Ecto neural progenitor cell (in vitro differentiated cells): ENCODE data around the gene SUDS3.

Experiments used
- DNase-seq: peaks from one replicate; pipeline ENCODE4 v3.0.0-alpha.2; 2018; ENCODE audit warnings: low spot score

SUDS3 gene

GRCh38 chr12:118357257-118358007 lies 18.9 kb upstream of the SUDS3 start:
- DNase-seq = no peak

DNA sequence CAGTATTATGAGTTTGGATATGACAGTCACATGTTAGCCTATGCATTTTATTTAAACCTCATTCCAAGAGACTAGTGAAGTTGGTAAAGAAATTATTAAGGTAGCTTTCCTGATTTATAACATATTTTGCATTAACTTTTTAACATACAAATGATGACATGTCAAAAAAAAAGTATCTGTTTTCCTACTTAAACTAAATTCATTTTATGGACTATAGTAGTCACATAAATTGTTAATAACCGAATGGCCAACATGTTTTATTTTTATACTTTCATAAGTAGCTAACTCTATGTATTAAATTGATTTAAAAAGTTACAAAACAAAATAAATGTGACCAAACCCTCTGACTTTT lies 18.4 kb upstream of the SUDS3 start:
- DNase-seq = no peak

- no peak for DNase-seq
These were observed 17.5 kb upstream of the SUDS3 start for GRCh38 chr12:118358612-118359540.

- DNase-seq = no peak
These were observed 16.8 kb upstream of the SUDS3 start for GRCh38 chr12:118359541-118359915.

DNA sequence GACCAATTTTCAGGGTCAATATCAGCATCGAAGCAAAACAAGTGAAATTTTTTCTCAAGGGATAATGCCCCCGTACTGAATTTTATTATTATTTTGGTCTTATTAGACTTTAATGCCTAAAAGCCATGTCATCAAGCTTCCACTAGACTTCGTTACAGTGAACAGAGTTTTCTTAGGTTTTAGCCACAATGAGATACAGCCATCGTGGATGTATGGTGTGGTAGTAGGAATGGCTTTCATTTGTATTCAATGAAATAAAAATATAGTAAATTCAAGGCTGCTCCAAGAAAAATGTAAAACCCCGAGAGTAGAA lies 15.3 kb upstream of the SUDS3 start:
- no peak for DNase-seq

- DNase-seq = no peak
These were observed 14.5 kb upstream of the SUDS3 start for GRCh38 chr12:118361889-118362288.

DNA sequence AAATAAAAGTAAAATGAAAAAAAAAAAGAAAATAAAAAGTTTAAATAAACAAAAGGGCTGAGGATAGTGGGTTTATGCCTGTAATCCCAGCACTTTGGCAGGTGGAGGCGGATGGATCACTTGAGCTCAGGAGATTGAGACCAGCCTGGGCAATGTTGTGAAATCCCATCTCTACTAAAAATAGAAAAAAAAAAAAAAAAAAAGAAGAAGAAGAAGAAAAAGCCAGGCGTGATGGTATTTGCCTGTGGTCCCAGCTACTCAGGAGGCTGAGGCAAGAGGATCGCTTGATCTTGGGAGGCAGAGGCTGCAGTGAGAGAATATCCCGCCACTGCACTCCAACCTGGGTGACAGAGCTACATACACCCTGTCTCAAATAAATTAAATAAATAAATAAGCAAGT lies 7.5 kb upstream of the SUDS3 start:
- no peak for DNase-seq

- DNase-seq = no peak
These were observed 5.8 kb upstream of the SUDS3 start for GRCh38 chr12:118370601-118371000.

- DNase-seq = peak; percentile 76
These were observed 4.8 kb upstream of the SUDS3 start for GRCh38 chr12:118371321-118372282.

DNA sequence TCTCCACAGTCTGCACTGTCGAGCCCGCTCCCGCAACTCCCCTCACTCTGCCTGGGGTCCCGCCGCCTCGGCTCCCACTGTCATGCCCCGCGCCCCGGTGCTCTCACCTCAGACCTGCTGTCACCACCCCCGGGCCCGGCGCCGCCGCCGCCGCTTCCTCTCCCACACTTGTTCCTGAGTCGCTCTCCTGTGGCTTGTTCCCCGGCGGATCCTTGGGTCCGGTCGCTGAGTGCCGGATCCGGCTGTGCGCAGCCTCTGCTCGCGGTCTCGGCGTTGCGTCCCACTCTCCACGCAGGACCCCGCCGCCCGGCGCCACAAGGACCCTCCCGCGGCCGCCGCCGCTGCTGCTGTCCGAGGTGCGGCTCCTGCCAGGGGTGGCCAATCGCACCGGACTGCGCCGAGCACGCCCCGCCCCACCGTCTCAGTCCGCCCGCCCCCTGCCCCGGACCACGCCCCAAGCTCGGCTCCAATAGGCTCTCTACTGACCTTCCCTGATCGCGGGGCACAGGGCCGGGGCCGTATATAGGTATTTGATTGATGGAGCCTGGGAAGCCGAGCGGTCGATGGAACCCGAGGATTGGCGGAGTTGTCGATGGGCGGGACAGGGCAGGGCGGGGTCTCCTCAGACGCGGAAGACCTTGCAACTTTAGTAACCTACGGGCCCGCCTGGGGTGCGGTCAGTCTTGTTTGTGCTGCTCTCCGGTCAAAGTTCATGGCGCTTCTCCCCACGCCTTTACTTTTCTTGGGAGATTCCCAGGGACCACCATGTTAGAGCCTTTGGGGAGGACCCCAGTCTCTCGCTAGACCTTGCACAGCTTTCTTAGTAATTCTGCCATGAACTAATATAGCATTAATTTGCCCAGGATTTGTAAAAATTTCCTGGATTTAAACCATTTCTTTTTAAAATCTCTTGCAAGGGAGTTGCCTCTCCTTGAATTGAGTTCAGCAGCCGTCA lies 3.5 kb upstream of the SUDS3 start, which contains the start of gene TAOK3:
Gene TAOK3, minus strand, starts transcription at position 367 of the 955 bp plus-strand sequence. CDS start 117,340 bp downstream, outside the sequence.
- DNase-seq = peak; percentile 99

DNA sequence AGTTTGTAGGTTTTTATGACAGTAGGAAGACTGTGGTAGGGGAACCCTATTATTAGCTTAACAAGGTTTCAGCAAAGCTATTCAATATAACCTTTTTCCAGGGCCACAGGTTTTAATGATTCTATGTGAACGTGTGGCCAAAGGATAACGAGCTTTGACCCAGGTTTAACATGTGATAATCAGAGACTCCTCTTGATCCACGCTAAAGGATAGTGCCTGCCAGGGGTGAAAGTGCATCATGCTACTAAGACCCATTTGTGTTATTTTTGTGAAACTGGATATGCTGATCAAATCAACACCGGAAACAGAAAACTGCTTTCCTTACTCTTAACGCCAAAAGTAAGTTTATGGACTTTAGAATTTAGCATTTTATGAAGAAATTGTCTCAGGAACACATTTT lies 2.7 kb upstream of the SUDS3 start:
- no peak for DNase-seq

DNA sequence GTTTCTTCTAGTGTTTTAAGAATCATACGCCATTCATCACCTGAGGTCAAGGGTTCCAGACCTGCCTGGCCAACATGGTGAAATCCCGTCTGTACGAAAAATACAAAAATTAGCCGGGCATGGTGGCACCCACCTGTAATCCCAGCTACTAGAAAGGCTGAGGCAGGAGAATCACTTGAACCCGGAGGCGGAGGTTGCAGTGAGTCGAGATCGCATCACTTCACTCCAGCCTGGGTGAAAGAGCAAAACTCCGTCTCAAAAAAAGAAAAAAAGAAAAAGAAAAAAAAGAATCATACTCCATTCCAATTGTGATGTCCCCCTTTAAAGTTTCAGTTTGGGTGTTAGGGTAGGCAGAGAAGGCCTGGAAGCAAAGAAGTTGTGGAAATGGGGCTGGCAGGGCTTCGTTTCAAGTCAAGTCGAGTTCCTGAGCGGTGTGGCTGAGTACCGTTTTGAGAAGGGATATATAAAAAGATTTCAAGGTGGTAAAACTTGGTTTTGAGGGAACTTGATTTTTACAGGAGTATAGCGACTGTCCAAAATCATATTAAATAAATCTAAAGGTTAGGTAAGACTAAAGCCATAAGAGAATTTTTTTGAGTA lies 2.1 kb upstream of the SUDS3 start:
- DNase-seq = no peak

GRCh38 chr12:118374909-118375308 lies 1.4 kb upstream of the SUDS3 start:
- DNase-seq = no peak

GRCh38 chr12:118375348-118375747 lies 1.0 kb upstream of the SUDS3 start:
- DNase-seq = no peak

- DNase-seq = no peak
These were observed 897 bp downstream of the SUDS3 start for GRCh38 chr12:118377021-118377883.

DNA sequence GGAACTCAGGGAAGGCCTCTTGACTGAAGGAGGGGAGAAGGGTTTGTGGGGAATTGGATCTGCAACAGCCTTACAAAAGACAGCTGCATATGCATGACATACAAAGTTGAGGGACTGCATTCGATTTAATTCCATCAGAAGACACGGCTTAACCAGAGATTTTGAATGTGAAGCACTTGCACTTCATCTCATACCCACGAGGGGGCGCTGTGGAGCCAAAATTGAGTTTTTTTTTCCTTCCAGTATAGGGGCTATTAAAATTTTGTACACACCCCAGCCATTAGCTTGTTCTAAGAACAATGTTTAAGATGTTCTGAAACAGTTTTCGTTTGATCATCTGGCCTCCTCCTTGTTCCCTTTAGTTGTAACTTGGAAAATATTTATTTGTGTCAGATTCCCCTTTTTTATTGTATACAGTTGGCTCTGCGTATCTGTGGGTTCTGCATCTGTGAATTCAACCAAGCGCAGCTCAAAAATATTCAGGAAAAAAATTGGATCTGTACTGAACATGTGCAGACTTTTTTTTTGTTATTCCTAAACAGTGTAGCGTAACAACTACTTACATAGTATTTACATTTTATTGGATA lies 1.6 kb downstream of the SUDS3 start:
- peak; percentile 86 for DNase-seq

GRCh38 chr12:118391424-118391823 lies 15.1 kb downstream of the SUDS3 start:
- no peak for DNase-seq

GRCh38 chr12:118391836-118392235 lies 15.5 kb downstream of the SUDS3 start:
- no peak for DNase-seq

- no peak for DNase-seq
These were observed 21.5 kb downstream of the SUDS3 start for GRCh38 chr12:118397708-118398440.
